A549 (cell line): ENCODE data around the gene PHF21A.

Experiments used
- CEBPB ChIP-seq, 2 experiments: fragments of >200 bp in 1 of 2; sonication (Bioruptor Twin) in 1 of 2; formaldehyde crosslinking in 1 of 2; IDR thresholded peaks; 2 replicates each; pipeline ENCODE4 v1.6.1; 2012 to 2016
- EP300 ChIP-seq, 2 experiments: fragments of >200 bp; sonication (Bioruptor Twin); formaldehyde crosslinking; IDR thresholded peaks; 2 replicates in 1 of 2; 3 replicates in 1 of 2; pipeline ENCODE4 v1.6.1; 2016 to 2017
- MYC ChIP-seq: IDR thresholded peaks from 2 replicates; pipeline ENCODE4 v1.6.1; 2012; ENCODE audit warnings: mild to moderate bottlenecking, inconsistent platforms, low read length, improper control_type of control experiment, borderline replicate concordance
- NR3C1 ChIP-seq: fragments of >200 bp; sonication (Bioruptor Twin); formaldehyde crosslinking; IDR thresholded peaks from 3 replicates; pipeline ENCODE4 v1.6.1; 2017
- ZNF302 ChIP-seq: fragments of 250-450 bp; sonication (Bioruptor Pico); IDR thresholded peaks from 2 replicates; pipeline ENCODE4 v1.9.0; 2021; ENCODE audit warnings: inconsistent platforms, mild to moderate bottlenecking, moderate library complexity
- TF ChIP-seq, protein P1 (sequence below): fragments of >200 bp; sonication (Bioruptor Twin); formaldehyde crosslinking; IDR thresholded peaks from 3 replicates; pipeline ENCODE4 v1.5.1; 2016

DNA sequence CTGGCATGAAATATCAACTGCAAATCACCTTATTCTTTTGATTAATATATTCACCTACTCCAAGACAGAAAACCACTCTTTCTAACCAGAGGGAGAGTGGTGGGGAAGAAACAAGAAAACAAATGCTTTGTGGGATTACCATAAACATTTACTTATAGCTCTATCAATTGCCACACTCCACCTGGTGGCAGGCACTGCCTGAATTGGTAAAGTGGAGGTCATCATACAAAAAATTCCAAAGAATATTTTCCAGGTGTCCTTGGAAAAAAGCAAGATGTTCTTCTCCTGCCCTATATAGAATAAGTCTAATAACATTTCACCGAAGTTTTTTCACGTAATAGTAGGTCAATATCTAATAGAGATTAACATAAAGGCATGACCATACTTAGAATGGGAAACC lies 45.3 kb downstream of the PHF21A start:
- TF ChIP-seq, protein P1, sequence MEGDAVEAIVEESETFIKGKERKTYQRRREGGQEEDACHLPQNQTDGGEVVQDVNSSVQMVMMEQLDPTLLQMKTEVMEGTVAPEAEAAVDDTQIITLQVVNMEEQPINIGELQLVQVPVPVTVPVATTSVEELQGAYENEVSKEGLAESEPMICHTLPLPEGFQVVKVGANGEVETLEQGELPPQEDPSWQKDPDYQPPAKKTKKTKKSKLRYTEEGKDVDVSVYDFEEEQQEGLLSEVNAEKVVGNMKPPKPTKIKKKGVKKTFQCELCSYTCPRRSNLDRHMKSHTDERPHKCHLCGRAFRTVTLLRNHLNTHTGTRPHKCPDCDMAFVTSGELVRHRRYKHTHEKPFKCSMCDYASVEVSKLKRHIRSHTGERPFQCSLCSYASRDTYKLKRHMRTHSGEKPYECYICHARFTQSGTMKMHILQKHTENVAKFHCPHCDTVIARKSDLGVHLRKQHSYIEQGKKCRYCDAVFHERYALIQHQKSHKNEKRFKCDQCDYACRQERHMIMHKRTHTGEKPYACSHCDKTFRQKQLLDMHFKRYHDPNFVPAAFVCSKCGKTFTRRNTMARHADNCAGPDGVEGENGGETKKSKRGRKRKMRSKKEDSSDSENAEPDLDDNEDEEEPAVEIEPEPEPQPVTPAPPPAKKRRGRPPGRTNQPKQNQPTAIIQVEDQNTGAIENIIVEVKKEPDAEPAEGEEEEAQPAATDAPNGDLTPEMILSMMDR: peak; percentile 23; the same call in 2 of the 3 replicates
- TF ChIP-seq CEBPB (IDR thresholded peaks at IDR 0.05): no peak
- no peak for TF ChIP-seq ZNF302
- no peak for TF ChIP-seq EP300 (IDR thresholded peaks at IDR 0.05)
- TF ChIP-seq NR3C1: no peak
- no peak for TF ChIP-seq MYC
